22Rv1 (cell line): Measurements from ENCODE around the gene PDGFA.

Source experiments
- CTCF ChIP-seq: fragments of 450-650 bp; IDR thresholded peaks from 2 replicates; pipeline ENCODE4 v1.5.1; 2017; ENCODE audit warnings: mild to moderate bottlenecking
- ZFX ChIP-seq: fragments of 450-650 bp; IDR thresholded peaks from 2 replicates; pipeline ENCODE4 v1.6.1; 2017; ENCODE audit warnings: antibody characterized with exemption, borderline replicate concordance

- no peak for TF ChIP-seq CTCF
- no peak for TF ChIP-seq ZFX
Observed at GRCh38 chr7:568031-568951, 48.6 kb upstream of the PDGFA start.
